ENCODE data around the gene DNTT.

GRCh38 chr10:96360766-96361165, 56.5 kb downstream of the DNTT start:
- TF ChIP-seq POLR2A (IDR thresholded peaks at IDR 0.05; ENCODE audit: low read length) (no peak), GATA1 (IDR thresholded peaks at IDR 0.05; ENCODE audit: low read depth, low read length) (no peak)
